K562 (cell line): ENCODE data around the gene CCDC183. TPM values are rescaled to one million over a fixed set of nuclear protein-coding genes. Genes with fewer than 3 reads are reported as not detected.

Source experiments
- ATAC-seq: fragments of 200-7000 bp; cut with Tn5 transposase; 3 replicates; pipeline ENCODE4 v1.9.1; 2020; ENCODE audit warnings: moderate library complexity
- BruUV-seq: library from RNA; stranded (reverse); fragments of 400-500 nt; replicated peaks from 2 replicates; lab custom pipeline; 2021; lab: Mats Ljungman, UMichigan
- CTCF ChIA-PET: fragments of 300-600 bp; formaldehyde crosslinking; extraction: SDS; loops from one replicate; lab custom pipeline; 2021; ENCODE audit warnings: low intra/inter-chr PET ratio; lab: Yijun Ruan, JAX
- POLR2A ChIA-PET: fragments of 300-600, 350-650 bp; sonication (Branson Sonifier 250); formaldehyde crosslinking; extraction: SDS; loops from one replicate; lab custom pipeline; 2021; ENCODE audit warnings: antibody characterized with exemption, inconsistent platforms; lab: Yijun Ruan, JAX
- DNase-seq, 4 experiments: peaks; one replicate each; pipeline versions ENCODE4 v3.0.0 to v3.0.0-alpha.2; 2011 to 2018; ENCODE audit warnings: low spot score in 3 of 4, mixed read lengths in 3 of 4; ENCODE audit errors: extremely low read depth in 1 of 4
- FAIRE-seq: peaks from 2 replicates; lab custom pipeline; 2011; peaks lifted over from hg19 to GRCh38; lab: Jason Lieb, UNC
- H2AFZ ChIP-seq: 2 replicates; pipeline ENCODE4 v1.6.0; 2011; ENCODE audit warnings: low read depth, low read length, control low read depth, inconsistent platforms
- H3K27ac ChIP-seq: fragments of 200-600 bp; 3 replicates; pipeline ENCODE4 v1.8.0; 2011; ENCODE audit warnings: low read depth, mild to moderate bottlenecking, control low read depth, inconsistent platforms, low read length, moderate library complexity, mixed read lengths; ENCODE audit errors: extremely low read depth
- H3K27me3 ChIP-seq, 2 experiments: fragments of 300-600 bp in 1 of 2; 2 replicates in 1 of 2; 3 replicates in 1 of 2; pipeline versions ENCODE4 v1.6.0 to v1.8.0; 2011; ENCODE audit warnings: inconsistent platforms in 2 of 2, low read length in 2 of 2, mild to moderate bottlenecking in 1 of 2, mixed read lengths in 1 of 2, moderate library complexity in 1 of 2; ENCODE audit not compliant: control insufficient read depth in 2 of 2, insufficient read depth in 2 of 2
- H3K36me3 ChIP-seq: fragments of 300-600 bp; 3 replicates; pipeline ENCODE4 v1.8.0; 2011; ENCODE audit warnings: mild to moderate bottlenecking, low read length, inconsistent platforms; ENCODE audit not compliant: control insufficient read depth, insufficient read depth
- H3K4me1 ChIP-seq, 2 experiments: fragments of 200-600 bp in 1 of 2; replicated peaks in 1 of 2; 2 replicates in 1 of 2; 3 replicates in 1 of 2; pipeline versions ENCODE4 v1.5.1 to v1.8.0; 2011; ENCODE audit warnings: inconsistent platforms in 2 of 2, low read length in 2 of 2, mild to moderate bottlenecking in 1 of 2, mixed read lengths in 1 of 2, moderate library complexity in 1 of 2; ENCODE audit not compliant: control insufficient read depth in 2 of 2, insufficient read depth in 2 of 2
- H3K4me2 ChIP-seq: 2 replicates; pipeline ENCODE4 v1.6.1; 2011; ENCODE audit warnings: low read length, control low read depth, inconsistent platforms, mixed read lengths; ENCODE audit not compliant: insufficient read depth
- H3K4me3 ChIP-seq: fragments of 200-600 bp; sonication (generic), shearing (Covaris generic); 2 replicates; pipeline ENCODE4 v1.5.1; 2016; ENCODE audit warnings: control low read depth, inconsistent platforms
- H3K79me2 ChIP-seq: fragments of 200-600 bp; 3 replicates; pipeline ENCODE4 v1.8.0; 2011; ENCODE audit warnings: low read length, inconsistent platforms; ENCODE audit not compliant: control insufficient read depth, insufficient read depth
- H3K9ac ChIP-seq, 2 experiments: 2 replicates each; pipeline versions ENCODE4 v1.6.0 to v1.6.1; 2011; ENCODE audit warnings: low read depth in 2 of 2, low read length in 2 of 2, control low read depth in 1 of 2, inconsistent platforms in 1 of 2, mild to moderate bottlenecking in 1 of 2, mixed read lengths in 1 of 2; ENCODE audit not compliant: insufficient read depth in 1 of 2
- H3K9me1 ChIP-seq: one replicate; pipeline ENCODE4 v1.6.0; 2011; ENCODE audit warnings: inconsistent platforms, mild to moderate bottlenecking, low read length, moderate library complexity; ENCODE audit not compliant: control insufficient read depth, insufficient read depth
- H3K9me3 ChIP-seq: replicated peaks from 2 replicates; pipeline ENCODE4 v1.5.1; 2011; ENCODE audit warnings: low read depth, low read length, inconsistent platforms; ENCODE audit not compliant: control insufficient read depth, insufficient read depth
- H4K20me1 ChIP-seq: replicated peaks from 2 replicates; pipeline ENCODE4 v1.6.1; 2011; ENCODE audit warnings: low read length, inconsistent platforms, mixed read lengths; ENCODE audit not compliant: control insufficient read depth, insufficient read depth
- CTCF ChIP-seq, 3 experiments: IDR thresholded peaks in 2 of 3; conservative IDR thresholded peaks in 1 of 3; 2 replicates each; pipeline ENCODE4 v1.5.1; 2011 to 2012; ENCODE audit warnings: low read length in 3 of 3, mild to moderate bottlenecking in 3 of 3, control low read depth in 2 of 3, improper control_type of control experiment in 1 of 3, inconsistent platforms in 1 of 3, low read depth in 1 of 3, mixed read lengths in 1 of 3, moderate library complexity in 1 of 3; ENCODE audit not compliant: insufficient read depth in 2 of 3
- SUPT5H ChIP-seq: fragments of 450-650 bp; IDR thresholded peaks from 2 replicates; pipeline ENCODE4 v1.6.1; 2016
- ZBTB33 ChIP-seq: sonication (generic); formaldehyde crosslinking; IDR thresholded peaks from 2 replicates; pipeline ENCODE4 v1.8.1; 2023; ENCODE audit warnings: mild to moderate bottlenecking, missing genetic modification reagents
- ZNF57 ChIP-seq: fragments of 450-650 bp; formaldehyde crosslinking; IDR thresholded peaks from 2 replicates; pipeline ENCODE4 v1.4.0; 2020; ENCODE audit warnings: mild to moderate bottlenecking, moderate library complexity
- WGBS: fragments of 100-300 bp; shearing (Covaris generic); methylation state at CpG from one replicate; pipeline ENCODE4 v1.1.6; 2016; ENCODE audit warnings: low coverage, mixed read lengths; ENCODE audit not compliant: insufficient coverage; ENCODE audit errors: missing lambda C conversion rate; 5-methylcytosine and 5-hydroxymethylcytosine counted together
- in situ Hi-C: fragments of 300-500 bp; cut with MboI; formaldehyde crosslinking; loops from 4 replicates; pipeline ENCODE4 v1.15.0; 2018; ENCODE audit warnings: inconsistent platforms, mixed read lengths
- intact Hi-C: fragments of 100-400 bp; cut with micrococcal nuclease; formaldehyde crosslinking; loops from 2 replicates; pipeline ENCODE4 v1.14.2; 2022
- polyA plus RNA-seq, 8 experiments: library from polyadenylated mRNA; depleted of rRNA in 4 of 8; stranded (reverse) in 5 of 8; unstranded in 3 of 8; fragments of >200 nt; fragmentation: Nextera tagmentation in 2 of 8; fragmentation: Illumina TruSeq in 1 of 8; extraction: Ambion mirVana in 2 of 8; extraction: Trizol in 1 of 8; gene quantifications; 2 replicates each; pipeline versions ENCODE4 v1.2.1 to v1.2.3, GENCODE V29; 2011 to 2014; ENCODE audit warnings: inconsistent platforms in 1 of 8, missing spikeins in 1 of 8
- total RNA-seq, 7 experiments: library from RNA; depleted of rRNA in 6 of 7; stranded (reverse); fragments of >200 nt in 6 of 7; fragmentation: Illumina TruSeq in 2 of 7; extraction: Trizol in 2 of 7; gene quantifications; 2 replicates each; pipeline versions ENCODE4 v1.2.1 to v1.2.3, GENCODE V29; 2011 to 2021; ENCODE audit warnings: low replicate concordance in 1 of 7

Gene CCDC183
- total and polyA plus RNA-seq, 9 of the 15 experiments (the other 6 are each of a cell fraction or from before 2014, with no cell fraction given): 0.21 to 0.60 (median 0.29) TPM; not detected in 4

GRCh38 chr9:136803551-136804508 lies 7.7 kb downstream of the CCDC183 start:
- H3K27ac ChIP-seq: no peak overlapping the region
- in situ Hi-C loops: no loop called here
- H3K79me2 ChIP-seq: peaks cover 25% of the 10 kb centered on the region
- ChIA-PET POLR2A (interaction anchor here (0.6 kb wide), 1 partner anchor 800 kb away, joined by 3 read pairs; no protein-coding TSS in a partner anchor), CTCF (no interaction called here)
- no peaks in the 10 kb centered on the region for H3K27me3 ChIP-seq
- TF ChIP-seq ZBTB33 (CRISPR knock-in tag) (0 out of 2 replicates have a peak, but pooled peaks have one; percentile 31), CTCF (IDR thresholded peaks at IDR 0.05 in 2 of 3, conservative IDR thresholded peaks at IDR 0.05 in 1 of 3; ENCODE audit: insufficient read depth in 2 of 3, low read depth in 1 of 3, low read length in 3 of 3) (no peak), ZNF57 (CRISPR knock-in tag) (no peak), SUPT5H (0 out of 2 replicates have a peak, but pooled peaks have one; percentile 10)
- FAIRE-seq (no peak), DNase-seq (no peak), ATAC-seq (no peak)
- H3K9me3 ChIP-seq: no peaks in the 10 kb centered on the region
- H3K9me1 ChIP-seq: no peaks in the 10 kb centered on the region
- peak overlapping the region in 1 of 2 experiments; percentile 75; a peak in 2 of 4 replicates for H3K9ac ChIP-seq
- H3K4me3 ChIP-seq: no peak overlapping the region
- WGBS: 91% methylated on average over 20 of the region's 22 CpGs
- intact Hi-C loops: no loop called here
- no peak overlapping the region for H3K4me2 ChIP-seq
- peaks cover 11% of the 10 kb centered on the region; the same call in 2 of the 3 replicates for H3K36me3 ChIP-seq
- H4K20me1 ChIP-seq: no peaks in the 10 kb centered on the region
- peaks cover 23 to 87% of the 10 kb centered on the region in 2 experiments for H3K4me1 ChIP-seq
- no TSS peak for BruUV-seq
- no peak overlapping the region for H2AFZ ChIP-seq
